CD4-positive, alpha-beta T cell treated with Interleukin-1 beta for 1 hour (primary cell): Measurements from ENCODE around the gene RNU6-9.

Experiments
- DNase-seq, 2 donors: peaks; one replicate each; pipeline ENCODE4 v3.0.0-alpha.2; 2020 to 2022

The RNU6-9 gene

DNA sequence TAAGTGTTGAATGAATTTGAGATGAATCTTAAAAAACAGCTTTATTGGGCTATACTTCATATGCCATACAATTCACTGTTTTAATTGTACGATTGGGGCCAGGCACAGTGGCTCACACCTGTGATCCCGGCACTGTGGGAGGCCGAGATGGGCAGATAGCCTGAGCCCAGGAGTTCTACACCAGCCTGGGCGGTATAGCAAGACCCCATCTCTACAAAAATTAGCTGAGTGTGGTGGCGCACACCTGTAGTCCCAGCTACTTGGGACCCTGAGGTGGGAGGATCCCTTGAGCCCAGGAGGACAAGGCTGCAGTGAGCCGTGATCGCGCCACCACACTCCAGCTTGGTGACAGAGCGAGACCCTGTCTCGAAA lies 42.9 kb downstream of the RNU6-9 start:
- DNase-seq, result no peak

DNA sequence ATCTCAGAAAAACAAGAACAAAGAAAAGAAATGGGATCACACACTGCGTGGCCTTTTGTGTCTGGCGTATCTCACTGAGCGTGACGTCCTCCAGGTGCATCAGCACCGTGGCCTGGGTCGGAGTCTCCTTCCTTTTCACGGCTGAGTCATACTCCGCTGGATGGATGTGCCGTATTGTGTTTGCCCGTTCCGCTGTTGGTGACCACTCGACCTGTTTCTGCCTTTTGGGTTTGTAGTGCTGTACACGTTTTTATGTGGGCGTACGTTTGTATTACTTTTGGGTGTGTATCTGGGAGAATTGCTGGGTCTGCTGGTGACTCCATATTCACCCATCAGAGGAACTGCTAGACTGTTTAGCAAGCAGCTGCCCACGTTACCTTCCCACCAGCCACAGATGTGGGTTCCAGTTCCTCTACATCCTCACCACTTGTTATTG lies 44.0 kb downstream of the RNU6-9 start:
- DNase-seq, result peak; percentile 39 to 69

- DNase-seq, result no peak
Measured at GRCh38 chr19:938233-938923, 45.1 kb downstream of the RNU6-9 start.

- DNase-seq, result no peak
Measured at GRCh38 chr19:939439-939838, 46.2 kb downstream of the RNU6-9 start.

DNA sequence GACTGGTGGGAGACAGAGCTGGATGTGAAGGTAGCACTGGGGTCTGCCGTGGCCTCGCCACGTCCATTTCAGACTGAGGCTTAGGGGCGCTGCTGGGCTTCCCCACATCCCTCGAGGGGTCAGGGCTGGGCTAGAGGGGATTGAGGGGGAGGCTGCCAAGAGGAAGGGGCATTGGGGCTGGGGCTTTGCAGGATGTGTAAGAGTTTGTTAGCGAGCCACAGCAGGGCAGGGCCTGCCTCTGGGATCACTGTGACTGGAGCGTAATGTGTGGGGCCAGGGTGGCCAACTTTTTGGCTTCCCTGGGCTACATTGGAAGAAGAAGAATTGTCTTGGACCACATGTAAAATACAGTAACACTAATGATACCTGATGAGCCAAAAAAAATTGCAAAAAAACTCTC lies 46.6 kb downstream of the RNU6-9 start:
- no peak for DNase-seq

DNA sequence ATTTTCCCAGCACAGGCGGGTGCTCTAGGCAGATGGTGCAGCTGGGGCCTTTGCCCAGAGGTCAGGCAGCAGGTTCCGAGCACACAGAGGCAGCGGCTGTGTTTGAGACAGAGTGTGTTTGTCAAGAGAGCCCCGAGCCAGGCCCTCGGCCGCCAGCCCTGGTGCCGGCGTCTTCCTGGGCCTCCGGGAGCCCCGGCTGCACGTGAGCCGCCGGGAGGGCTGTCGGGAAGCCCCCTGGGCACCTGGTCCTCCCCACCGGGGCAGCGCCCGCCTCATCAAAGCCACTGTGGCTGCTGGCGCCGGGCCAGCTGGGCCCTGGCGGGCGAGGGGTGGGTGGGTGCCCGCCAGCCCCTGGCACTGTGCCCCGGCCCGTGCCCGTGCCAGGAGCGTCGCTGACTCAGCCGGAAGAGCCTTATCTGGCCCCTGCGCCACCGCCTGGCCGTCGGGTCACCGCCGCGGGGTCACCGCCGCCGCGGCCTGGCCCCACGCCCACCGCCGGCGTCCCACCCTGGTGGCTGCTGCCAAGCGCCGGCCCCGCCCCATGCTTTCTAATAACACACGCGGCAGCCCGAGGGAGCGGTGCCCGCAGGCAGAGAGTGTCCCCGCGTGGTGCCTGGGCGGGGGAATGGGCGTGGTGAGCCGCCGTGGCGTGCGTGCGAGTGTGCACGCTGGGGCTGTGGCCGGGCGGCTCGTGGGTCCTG lies 47.5 kb downstream of the RNU6-9 start:
- DNase-seq, result peak; percentile 80 to 85

- DNase-seq, result no peak
Measured at GRCh38 chr19:941292-942132, 48.2 kb downstream of the RNU6-9 start.

GRCh38 chr19:942133-942645 lies 48.9 kb downstream of the RNU6-9 start:
- DNase-seq, result no peak
